ENCODE data around the gene NCOR1. TPM values are rescaled to one million over a fixed set of nuclear protein-coding genes. Genes with fewer than 3 reads are reported as not detected.
"Not testable (repeated sequence)": the region's sequence is repeated elsewhere in the genome, so short reads cannot be mapped to it uniquely, and the experiment has no call there.

Gene NCOR1
- total RNA-seq, 1 donor from 2014 or later = 75.3 TPM

GRCh38 chr17:16068323-16068722 lies 147.0 kb downstream of the NCOR1 start:
- no peaks in the 10 kb centered on the region for H3K27me3 ChIP-seq (ENCODE audit: control insufficient read depth, insufficient read depth, low read length)
- H3K36me3 ChIP-seq (ENCODE audit: control insufficient read depth, insufficient read depth, low read length) = peaks cover 22% of the 10 kb centered on the region
- FAIRE-seq (no peak), DNase-seq (ENCODE audit: low read depth) (no peak)
- no peak overlapping the region for H3K4me3 ChIP-seq (ENCODE audit: low read depth, low read length)
- TF ChIP-seq, protein P1, sequence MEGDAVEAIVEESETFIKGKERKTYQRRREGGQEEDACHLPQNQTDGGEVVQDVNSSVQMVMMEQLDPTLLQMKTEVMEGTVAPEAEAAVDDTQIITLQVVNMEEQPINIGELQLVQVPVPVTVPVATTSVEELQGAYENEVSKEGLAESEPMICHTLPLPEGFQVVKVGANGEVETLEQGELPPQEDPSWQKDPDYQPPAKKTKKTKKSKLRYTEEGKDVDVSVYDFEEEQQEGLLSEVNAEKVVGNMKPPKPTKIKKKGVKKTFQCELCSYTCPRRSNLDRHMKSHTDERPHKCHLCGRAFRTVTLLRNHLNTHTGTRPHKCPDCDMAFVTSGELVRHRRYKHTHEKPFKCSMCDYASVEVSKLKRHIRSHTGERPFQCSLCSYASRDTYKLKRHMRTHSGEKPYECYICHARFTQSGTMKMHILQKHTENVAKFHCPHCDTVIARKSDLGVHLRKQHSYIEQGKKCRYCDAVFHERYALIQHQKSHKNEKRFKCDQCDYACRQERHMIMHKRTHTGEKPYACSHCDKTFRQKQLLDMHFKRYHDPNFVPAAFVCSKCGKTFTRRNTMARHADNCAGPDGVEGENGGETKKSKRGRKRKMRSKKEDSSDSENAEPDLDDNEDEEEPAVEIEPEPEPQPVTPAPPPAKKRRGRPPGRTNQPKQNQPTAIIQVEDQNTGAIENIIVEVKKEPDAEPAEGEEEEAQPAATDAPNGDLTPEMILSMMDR (IDR thresholded peaks at IDR 0.05; ENCODE audit: insufficient read depth, low read length, severe bottlenecking) = no peak

GRCh38 chr17:16066125-16066524 lies 149.2 kb downstream of the NCOR1 start:
- FAIRE-seq (no peak), DNase-seq (ENCODE audit: low read depth) (no peak)
- TF ChIP-seq, protein P1 (IDR thresholded peaks at IDR 0.05; ENCODE audit: insufficient read depth, low read length, severe bottlenecking) = no peak
- H3K36me3 ChIP-seq (ENCODE audit: control insufficient read depth, insufficient read depth, low read length) = peaks cover 23% of the 10 kb centered on the region
- H3K27me3 ChIP-seq (ENCODE audit: control insufficient read depth, insufficient read depth, low read length) = no peaks in the 10 kb centered on the region
- H3K4me3 ChIP-seq (ENCODE audit: low read depth, low read length) = no peak overlapping the region

GRCh38 chr17:16061631-16062030 lies 153.7 kb downstream of the NCOR1 start:
- Histone ChIP-seq H3K4me3 (ENCODE audit: low read depth, low read length) (no peak overlapping the region), H3K36me3 (ENCODE audit: control insufficient read depth, insufficient read depth, low read length) (peaks cover 17% of the 10 kb centered on the region), H3K27me3 (ENCODE audit: control insufficient read depth, insufficient read depth, low read length) (no peaks in the 10 kb centered on the region)
- DNase-seq (ENCODE audit: low read depth) (no peak), FAIRE-seq (no peak)
- TF ChIP-seq, protein P1 (IDR thresholded peaks at IDR 0.05; ENCODE audit: insufficient read depth, low read length, severe bottlenecking) = no peak

DNA sequence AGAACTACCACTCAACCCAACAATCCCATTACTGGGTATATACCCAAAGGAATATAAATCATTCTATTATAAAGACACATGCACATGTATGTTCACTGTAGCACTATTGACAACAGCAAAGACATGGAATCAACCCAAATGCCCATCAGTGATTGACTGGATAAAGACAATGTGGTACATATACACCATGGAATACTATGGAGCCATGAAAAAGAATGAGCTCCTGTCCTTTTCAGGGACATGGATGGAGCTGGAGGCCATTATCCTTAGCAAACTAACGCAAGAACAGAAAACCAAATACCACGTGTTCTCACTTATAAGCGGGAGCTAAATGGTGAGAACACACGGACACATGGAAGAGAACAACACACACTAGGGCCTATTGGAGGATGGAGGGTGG lies 160.2 kb downstream of the NCOR1 start:
- not testable (repeated sequence) for H3K27me3 ChIP-seq (ENCODE audit: control insufficient read depth, insufficient read depth, low read length); H3K4me3 ChIP-seq (ENCODE audit: low read depth, low read length); DNase-seq (ENCODE audit: low read depth); H3K36me3 ChIP-seq (ENCODE audit: control insufficient read depth, insufficient read depth, low read length); FAIRE-seq

- Histone ChIP-seq H3K4me3 (ENCODE audit: low read depth, low read length) (no peak overlapping the region), H3K36me3 (ENCODE audit: control insufficient read depth, insufficient read depth, low read length) (peaks cover 6% of the 10 kb centered on the region), H3K27me3 (ENCODE audit: control insufficient read depth, insufficient read depth, low read length) (no peaks in the 10 kb centered on the region)
- FAIRE-seq = no peak
- no peak for DNase-seq (ENCODE audit: low read depth)
- TF ChIP-seq, protein P1 (IDR thresholded peaks at IDR 0.05; ENCODE audit: insufficient read depth, low read length, severe bottlenecking) = no peak
These were observed 162.8 kb downstream of the NCOR1 start for GRCh38 chr17:16052486-16052885.

DNA sequence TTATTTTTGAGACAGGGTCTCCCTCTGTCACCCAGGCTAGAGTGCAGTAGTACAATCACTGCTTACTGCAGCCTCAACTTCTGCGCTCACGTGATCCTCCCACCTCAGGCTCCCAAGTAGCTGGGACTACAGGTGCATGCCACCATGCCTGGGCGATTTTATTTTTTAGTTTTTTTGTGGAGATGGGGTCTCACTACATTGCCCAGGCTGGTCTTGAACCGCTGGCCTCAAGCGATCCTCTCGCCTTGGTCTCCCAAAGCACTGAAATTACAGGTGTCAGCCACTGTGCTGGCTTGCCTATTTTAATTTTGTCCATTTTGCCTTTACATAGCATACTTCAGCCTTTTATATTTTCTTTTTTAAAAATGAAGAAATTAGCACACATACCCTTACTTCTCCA lies 164.5 kb downstream of the NCOR1 start:
- Histone ChIP-seq H3K27me3 (ENCODE audit: control insufficient read depth, insufficient read depth, low read length) (no peaks in the 10 kb centered on the region), H3K36me3 (ENCODE audit: control insufficient read depth, insufficient read depth, low read length) (peaks cover 7% of the 10 kb centered on the region), H3K4me3 (ENCODE audit: low read depth, low read length) (no peak overlapping the region)
- no peak for DNase-seq (ENCODE audit: low read depth)
- no peak for FAIRE-seq
- TF ChIP-seq, protein P1 (IDR thresholded peaks at IDR 0.05; ENCODE audit: insufficient read depth, low read length, severe bottlenecking) = no peak

Measured in bronchial epithelial cell (primary cell).